ENCODE results near the gene DAAM2.

Gene DAAM2

DNA sequence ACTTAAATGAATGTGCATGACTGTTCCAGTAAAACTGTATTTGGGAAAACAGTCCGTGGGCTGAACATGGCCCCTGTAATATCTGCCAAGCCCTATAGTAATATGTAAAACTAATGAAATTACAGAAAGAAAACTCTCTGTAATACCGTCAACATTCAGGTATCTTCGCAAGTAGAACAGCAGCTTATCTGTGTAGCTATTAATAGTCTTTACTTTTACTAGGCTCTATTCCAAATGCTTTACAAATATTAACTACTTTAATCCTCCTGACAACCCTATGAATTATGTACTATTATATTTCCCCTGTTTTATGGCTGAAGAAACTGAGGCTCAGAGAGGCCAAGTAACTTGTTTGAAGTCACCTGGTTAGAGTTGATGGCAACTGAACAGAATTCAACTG, 57.1 kb downstream of the DAAM2 start:
- no peaks in the 10 kb centered on the region; the same call in 1 of the 2 replicates for H3K4me1 ChIP-seq (ENCODE audit: insufficient read depth, low read length)
- H3K27ac ChIP-seq (ENCODE audit: low read depth, low read length) = no peak overlapping the region
- H3K4me3 ChIP-seq (ENCODE audit: low read length) = no peak overlapping the region
- H3K9ac ChIP-seq (ENCODE audit: low read depth, low read length) = no peak overlapping the region
- H3K9me3 ChIP-seq (ENCODE audit: insufficient read depth, low read depth, low read length) = no peaks in the 10 kb centered on the region
- H3K27me3 ChIP-seq (ENCODE audit: insufficient read depth, low read length) = no peaks in the 10 kb centered on the region
- no peaks in the 10 kb centered on the region for H3K36me3 ChIP-seq (ENCODE audit: insufficient read depth, low read length)
- WGBS = 95% methylated on average over 3 of the region's 3 CpGs

DNA sequence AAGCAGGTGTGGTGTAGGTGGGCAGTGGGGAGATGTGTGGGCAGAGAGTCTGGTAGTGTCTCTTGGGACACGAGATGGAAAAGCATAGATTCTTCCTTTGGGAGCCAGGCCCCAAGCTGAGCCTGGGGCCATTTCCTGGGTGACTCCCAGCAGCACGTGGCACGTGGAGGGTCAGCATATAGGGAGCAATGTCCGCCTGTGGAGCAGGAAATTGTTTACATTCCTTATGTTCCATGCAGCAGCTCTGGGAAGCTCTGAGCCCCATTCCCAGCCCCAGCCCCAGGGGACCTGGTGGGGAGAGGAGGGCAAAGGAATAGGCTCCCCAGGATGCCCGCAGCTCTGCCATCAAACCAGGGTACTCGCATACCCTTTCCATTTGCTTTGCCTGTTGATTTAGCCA, 57.6 kb downstream of the DAAM2 start:
- Histone ChIP-seq H3K4me3 (ENCODE audit: low read length) (no peak overlapping the region), H3K9me3 (ENCODE audit: insufficient read depth, low read depth, low read length) (no peaks in the 10 kb centered on the region), H3K4me1 (ENCODE audit: insufficient read depth, low read length) (no peaks in the 10 kb centered on the region; the same call in 1 of the 2 replicates), H3K27me3 (ENCODE audit: insufficient read depth, low read length) (no peaks in the 10 kb centered on the region), H3K9ac (ENCODE audit: low read depth, low read length) (no peak overlapping the region), H3K36me3 (ENCODE audit: insufficient read depth, low read length) (no peaks in the 10 kb centered on the region), H3K27ac (ENCODE audit: low read depth, low read length) (no peak overlapping the region)
- WGBS = 86% methylated on average over 6 of the region's 6 CpGs

DNA sequence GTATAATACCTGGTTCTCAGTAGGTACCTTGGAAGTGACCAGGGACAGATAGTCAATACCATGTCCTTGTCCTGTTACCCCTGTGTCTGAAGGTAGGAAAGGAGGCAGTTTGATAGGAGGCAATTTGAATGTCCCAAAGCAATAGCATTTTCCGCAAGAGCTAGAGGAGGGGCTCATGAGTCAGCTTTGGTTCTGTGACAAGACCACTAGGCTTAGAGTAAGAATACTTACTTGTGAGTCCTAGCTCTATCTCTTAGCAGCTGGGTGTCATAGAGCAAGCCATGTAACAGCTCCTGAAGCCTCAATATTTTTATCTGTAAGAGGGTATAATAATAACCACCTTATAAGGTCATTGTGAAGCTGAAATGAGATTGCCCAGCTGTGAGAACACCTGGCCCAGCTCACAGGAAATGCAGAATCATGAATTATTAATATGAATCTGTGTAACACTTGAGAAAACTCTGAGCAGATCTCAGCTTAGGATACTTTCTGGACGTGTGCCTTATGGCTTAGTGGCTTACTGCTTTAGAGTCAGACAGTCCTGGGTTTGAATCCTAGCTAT, 58.6 kb downstream of the DAAM2 start:
- no peak overlapping the region for H3K9ac ChIP-seq (ENCODE audit: low read depth, low read length)
- no peak overlapping the region for H3K4me3 ChIP-seq (ENCODE audit: low read length)
- H3K27ac ChIP-seq (ENCODE audit: low read depth, low read length) = no peak overlapping the region
- H3K36me3 ChIP-seq (ENCODE audit: insufficient read depth, low read length) = no peaks in the 10 kb centered on the region
- H3K9me3 ChIP-seq (ENCODE audit: insufficient read depth, low read depth, low read length) = no peaks in the 10 kb centered on the region
- H3K27me3 ChIP-seq (ENCODE audit: insufficient read depth, low read length) = no peaks in the 10 kb centered on the region
- H3K4me1 ChIP-seq (ENCODE audit: insufficient read depth, low read length) = no peaks in the 10 kb centered on the region; the same call in 1 of the 2 replicates
- WGBS = 91% methylated on average over 2 of the region's 2 CpGs

GRCh38 chr6:39851331-39851730, 59.2 kb downstream of the DAAM2 start:
- H3K4me1 ChIP-seq (ENCODE audit: insufficient read depth, low read length) = no peaks in the 10 kb centered on the region; the same call in 1 of the 2 replicates
- H3K27me3 ChIP-seq (ENCODE audit: insufficient read depth, low read length) = no peaks in the 10 kb centered on the region
- H3K4me3 ChIP-seq (ENCODE audit: low read length) = no peak overlapping the region
- H3K27ac ChIP-seq (ENCODE audit: low read depth, low read length) = no peak overlapping the region
- no peaks in the 10 kb centered on the region for H3K36me3 ChIP-seq (ENCODE audit: insufficient read depth, low read length)
- no peaks in the 10 kb centered on the region for H3K9me3 ChIP-seq (ENCODE audit: insufficient read depth, low read depth, low read length)
- H3K9ac ChIP-seq (ENCODE audit: low read depth, low read length) = no peak overlapping the region
- 91% methylated on average over 4 of the region's 4 CpGs for WGBS

GRCh38 chr6:39852324-39852723, 60.1 kb downstream of the DAAM2 start:
- H3K9me3 ChIP-seq (ENCODE audit: insufficient read depth, low read depth, low read length) = no peaks in the 10 kb centered on the region
- H3K27ac ChIP-seq (ENCODE audit: low read depth, low read length) = no peak overlapping the region
- no peak overlapping the region for H3K9ac ChIP-seq (ENCODE audit: low read depth, low read length)
- no peaks in the 10 kb centered on the region for H3K36me3 ChIP-seq (ENCODE audit: insufficient read depth, low read length)
- no peaks in the 10 kb centered on the region for H3K27me3 ChIP-seq (ENCODE audit: insufficient read depth, low read length)
- no peak overlapping the region for H3K4me3 ChIP-seq (ENCODE audit: low read length)
- no peaks in the 10 kb centered on the region; the same call in 1 of the 2 replicates for H3K4me1 ChIP-seq (ENCODE audit: insufficient read depth, low read length)
- 94% methylated on average over 8 of the region's 9 CpGs for WGBS

GRCh38 chr6:39853604-39854003, 61.4 kb downstream of the DAAM2 start:
- WGBS = 95% methylated on average over 3 of the region's 3 CpGs
- H3K27ac ChIP-seq (ENCODE audit: low read depth, low read length) = no peak overlapping the region

GRCh38 chr6:39855356-39855995, 63.3 kb downstream of the DAAM2 start:
- Histone ChIP-seq H3K27me3 (ENCODE audit: insufficient read depth, low read length) (no peaks in the 10 kb centered on the region), H3K27ac (ENCODE audit: low read depth, low read length) (no peak overlapping the region), H3K4me1 (ENCODE audit: insufficient read depth, low read length) (no peaks in the 10 kb centered on the region), H3K36me3 (ENCODE audit: insufficient read depth, low read length) (no peaks in the 10 kb centered on the region), H3K9ac (ENCODE audit: low read depth, low read length) (no peak overlapping the region), H3K4me3 (ENCODE audit: low read length) (no peak overlapping the region), H3K9me3 (ENCODE audit: insufficient read depth, low read depth, low read length) (no peaks in the 10 kb centered on the region)
- WGBS = 91% methylated on average over 7 of the region's 7 CpGs

More at GRCh38 chr6:39853604-39854003, 61.4 kb downstream of the DAAM2 start:
- Histone ChIP-seq H3K9me3 (ENCODE audit: insufficient read depth, low read depth, low read length) (no peaks in the 10 kb centered on the region), H3K27me3 (ENCODE audit: insufficient read depth, low read length) (no peaks in the 10 kb centered on the region), H3K4me1 (ENCODE audit: insufficient read depth, low read length) (no peaks in the 10 kb centered on the region), H3K36me3 (ENCODE audit: insufficient read depth, low read length) (no peaks in the 10 kb centered on the region), H3K4me3 (ENCODE audit: low read length) (no peak overlapping the region), H3K9ac (ENCODE audit: low read depth, low read length) (no peak overlapping the region)

DNA sequence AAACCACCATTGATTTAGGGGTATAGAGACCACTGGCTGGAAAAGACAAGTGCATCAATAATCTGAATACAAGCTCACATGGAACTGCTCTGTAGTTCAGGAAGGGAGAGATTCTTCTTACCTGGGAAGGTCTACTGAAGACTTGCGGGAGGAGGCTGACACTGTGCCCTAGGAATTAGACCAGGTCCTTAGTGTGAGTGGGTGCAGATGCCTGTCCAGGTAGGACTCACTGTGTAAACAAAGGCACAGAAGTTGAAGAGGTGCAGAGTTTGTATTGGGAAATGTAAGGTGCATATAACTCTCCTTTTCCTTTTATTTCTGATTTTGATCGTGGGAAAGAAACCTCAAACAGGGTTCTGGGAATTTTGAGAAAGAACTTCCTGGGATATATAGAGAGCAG, 66.8 kb downstream of the DAAM2 start:
- Histone ChIP-seq H3K4me1 (ENCODE audit: insufficient read depth, low read length) (no peaks in the 10 kb centered on the region), H3K27me3 (ENCODE audit: insufficient read depth, low read length) (no peaks in the 10 kb centered on the region), H3K36me3 (ENCODE audit: insufficient read depth, low read length) (no peaks in the 10 kb centered on the region), H3K27ac (ENCODE audit: low read depth, low read length) (no peak overlapping the region), H3K4me3 (ENCODE audit: low read length) (no peak overlapping the region), H3K9ac (ENCODE audit: low read depth, low read length) (no peak overlapping the region), H3K9me3 (ENCODE audit: insufficient read depth, low read depth, low read length) (no peaks in the 10 kb centered on the region)
- WGBS = 98% methylated on average over 2 of the region's 2 CpGs

DNA sequence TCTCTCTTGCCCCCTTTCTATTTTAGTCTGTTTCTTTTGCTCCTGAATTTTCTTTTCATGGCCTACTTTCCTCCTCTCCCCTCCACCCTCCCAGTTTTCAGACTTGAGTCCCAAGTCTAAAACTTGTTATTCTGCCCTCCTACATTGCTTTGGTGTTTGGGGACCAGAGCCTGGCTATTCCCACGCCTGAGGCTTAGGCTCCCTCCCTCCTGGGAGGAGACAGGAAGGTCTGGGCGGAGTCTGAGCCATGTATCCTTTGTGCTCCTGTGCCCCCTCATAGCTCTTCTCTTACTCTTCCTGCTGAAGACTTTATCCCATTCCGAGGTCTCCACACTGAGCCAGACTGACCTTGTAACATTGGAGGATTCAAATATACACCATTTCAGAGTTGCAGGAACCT, 69.5 kb downstream of the DAAM2 start:
- 60% methylated on average over 3 of the region's 3 CpGs for WGBS
- H3K27me3 ChIP-seq (ENCODE audit: insufficient read depth, low read length) = no peaks in the 10 kb centered on the region
- H3K4me3 ChIP-seq (ENCODE audit: low read length) = no peak overlapping the region
- H3K9ac ChIP-seq (ENCODE audit: low read depth, low read length) = no peak overlapping the region
- no peaks in the 10 kb centered on the region for H3K36me3 ChIP-seq (ENCODE audit: insufficient read depth, low read length)
- no peak overlapping the region for H3K27ac ChIP-seq (ENCODE audit: low read depth, low read length)
- no peaks in the 10 kb centered on the region for H3K9me3 ChIP-seq (ENCODE audit: insufficient read depth, low read depth, low read length)
- no peaks in the 10 kb centered on the region; the same call in 1 of the 2 replicates for H3K4me1 ChIP-seq (ENCODE audit: insufficient read depth, low read length)

GRCh38 chr6:39865011-39865888, 73.1 kb downstream of the DAAM2 start:
- H3K27me3 ChIP-seq (ENCODE audit: insufficient read depth, low read length) = no peaks in the 10 kb centered on the region
- no peaks in the 10 kb centered on the region for H3K36me3 ChIP-seq (ENCODE audit: insufficient read depth, low read length)
- peaks cover 6% of the 10 kb centered on the region; the same call in 1 of the 2 replicates for H3K4me1 ChIP-seq (ENCODE audit: insufficient read depth, low read length)
- no peak overlapping the region for H3K4me3 ChIP-seq (ENCODE audit: low read length)
- no peaks in the 10 kb centered on the region for H3K9me3 ChIP-seq (ENCODE audit: insufficient read depth, low read depth, low read length)
- no peak overlapping the region for H3K9ac ChIP-seq (ENCODE audit: low read depth, low read length)
- H3K27ac ChIP-seq (ENCODE audit: low read depth, low read length) = no peak overlapping the region
- WGBS = 72% methylated on average over 14 of the region's 15 CpGs

GRCh38 chr6:39867592-39867991, 75.4 kb downstream of the DAAM2 start:
- Histone ChIP-seq H3K27ac (ENCODE audit: low read depth, low read length) (no peak overlapping the region), H3K9me3 (ENCODE audit: insufficient read depth, low read depth, low read length) (no peaks in the 10 kb centered on the region), H3K27me3 (ENCODE audit: insufficient read depth, low read length) (no peaks in the 10 kb centered on the region), H3K4me1 (ENCODE audit: insufficient read depth, low read length) (peaks cover 6% of the 10 kb centered on the region; the same call in 1 of the 2 replicates), H3K36me3 (ENCODE audit: insufficient read depth, low read length) (no peaks in the 10 kb centered on the region), H3K4me3 (ENCODE audit: low read length) (no peak overlapping the region), H3K9ac (ENCODE audit: low read depth, low read length) (no peak overlapping the region)
- 85% methylated on average over 6 of the region's 6 CpGs for WGBS
